Measurements from ENCODE around the gene DDX5. TPM values are rescaled to one million over a fixed set of nuclear protein-coding genes. Genes with fewer than 3 reads are reported as not detected.

Gene DDX5
- total RNA-seq, 1 donor from 2014 or later, result 771 TPM

- Mint-ChIP-seq H3K27ac (ENCODE audit: unreplicated experiment) (peak overlapping the region; percentile 55), H3K36me3 (ENCODE audit: low read depth, unreplicated experiment) (peaks cover 74% of the 10 kb centered on the region), H3K9me3 (ENCODE audit: unreplicated experiment) (no peaks in the 10 kb centered on the region), H3K4me3 (ENCODE audit: unreplicated experiment) (peak overlapping the region; percentile 88), H3K4me1 (ENCODE audit: unreplicated experiment) (peaks cover 75% of the 10 kb centered on the region), H3K27me3 (ENCODE audit: unreplicated experiment) (peaks cover 24% of the 10 kb centered on the region)
- DNase-seq (ENCODE audit: low spot score), result no peak
- TF ChIP-seq, protein P1, sequence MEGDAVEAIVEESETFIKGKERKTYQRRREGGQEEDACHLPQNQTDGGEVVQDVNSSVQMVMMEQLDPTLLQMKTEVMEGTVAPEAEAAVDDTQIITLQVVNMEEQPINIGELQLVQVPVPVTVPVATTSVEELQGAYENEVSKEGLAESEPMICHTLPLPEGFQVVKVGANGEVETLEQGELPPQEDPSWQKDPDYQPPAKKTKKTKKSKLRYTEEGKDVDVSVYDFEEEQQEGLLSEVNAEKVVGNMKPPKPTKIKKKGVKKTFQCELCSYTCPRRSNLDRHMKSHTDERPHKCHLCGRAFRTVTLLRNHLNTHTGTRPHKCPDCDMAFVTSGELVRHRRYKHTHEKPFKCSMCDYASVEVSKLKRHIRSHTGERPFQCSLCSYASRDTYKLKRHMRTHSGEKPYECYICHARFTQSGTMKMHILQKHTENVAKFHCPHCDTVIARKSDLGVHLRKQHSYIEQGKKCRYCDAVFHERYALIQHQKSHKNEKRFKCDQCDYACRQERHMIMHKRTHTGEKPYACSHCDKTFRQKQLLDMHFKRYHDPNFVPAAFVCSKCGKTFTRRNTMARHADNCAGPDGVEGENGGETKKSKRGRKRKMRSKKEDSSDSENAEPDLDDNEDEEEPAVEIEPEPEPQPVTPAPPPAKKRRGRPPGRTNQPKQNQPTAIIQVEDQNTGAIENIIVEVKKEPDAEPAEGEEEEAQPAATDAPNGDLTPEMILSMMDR (IDR thresholded peaks at IDR 0.05; ENCODE audit: unreplicated experiment), result no peak
These were observed 6.1 kb downstream of the DDX5 start for GRCh38 chr17:64499805-64500486.

- Mint-ChIP-seq H3K27me3 (ENCODE audit: unreplicated experiment) (peaks cover 25% of the 10 kb centered on the region), H3K4me3 (ENCODE audit: unreplicated experiment) (peak overlapping the region; percentile 11), H3K36me3 (ENCODE audit: low read depth, unreplicated experiment) (peaks cover 66% of the 10 kb centered on the region), H3K4me1 (ENCODE audit: unreplicated experiment) (peaks cover 63% of the 10 kb centered on the region), H3K9me3 (ENCODE audit: unreplicated experiment) (no peaks in the 10 kb centered on the region), H3K27ac (ENCODE audit: unreplicated experiment) (peak overlapping the region; percentile 53)
- TF ChIP-seq, protein P1 (IDR thresholded peaks at IDR 0.05; ENCODE audit: unreplicated experiment), result no peak
- DNase-seq (ENCODE audit: low spot score), result no peak
These were observed 7.5 kb downstream of the DDX5 start for GRCh38 chr17:64498308-64499203.

- Mint-ChIP-seq H3K4me1 (ENCODE audit: unreplicated experiment) (peaks cover 56% of the 10 kb centered on the region), H3K36me3 (ENCODE audit: low read depth, unreplicated experiment) (peaks cover 57% of the 10 kb centered on the region), H3K4me3 (ENCODE audit: unreplicated experiment) (peak overlapping the region; percentile 99), H3K27me3 (ENCODE audit: unreplicated experiment) (peaks cover 23% of the 10 kb centered on the region), H3K9me3 (ENCODE audit: unreplicated experiment) (no peaks in the 10 kb centered on the region), H3K27ac (ENCODE audit: unreplicated experiment) (peak overlapping the region; percentile 86)
- DNase-seq (ENCODE audit: low spot score), result no peak
- TF ChIP-seq, protein P1 (IDR thresholded peaks at IDR 0.05; ENCODE audit: unreplicated experiment), result no peak
These were observed 8.5 kb downstream of the DDX5 start for GRCh38 chr17:64497565-64498035.

- TF ChIP-seq, protein P1 (IDR thresholded peaks at IDR 0.05; ENCODE audit: unreplicated experiment), result peak; percentile 42
- Mint-ChIP-seq H3K9me3 (ENCODE audit: unreplicated experiment) (no peaks in the 10 kb centered on the region), H3K4me1 (ENCODE audit: unreplicated experiment) (peaks cover 52% of the 10 kb centered on the region), H3K4me3 (ENCODE audit: unreplicated experiment) (peak within 1 kb of the TSS; percentile 99), H3K36me3 (ENCODE audit: low read depth, unreplicated experiment) (peaks cover 51% of the 10 kb centered on the region), H3K27me3 (ENCODE audit: unreplicated experiment) (peaks cover 21% of the 10 kb centered on the region), H3K27ac (ENCODE audit: unreplicated experiment) (peak within 1 kb of the TSS; percentile 90)
- peak; percentile 89 for DNase-seq (ENCODE audit: low spot score)
These were observed 9.1 kb downstream of the DDX5 start, which contains the start of gene POLG2 for GRCh38 chr17:64496786-64497564. TSS of gene POLG2 (minus strand) at chr17:64497054. CDS start at chr17:64496968, 86 bp downstream.

All from endothelial cell (in vitro differentiated cells).